ENCODE data around the gene NPM1.

Gene NPM1

GRCh38 chr5:171453988-171454387 lies 66.3 kb downstream of the NPM1 start:
- DNase-seq, result no peak

- no peak for DNase-seq
Observed at GRCh38 chr5:171454549-171454948, 66.9 kb downstream of the NPM1 start.

GRCh38 chr5:171455522-171455921 lies 67.9 kb downstream of the NPM1 start:
- no peak for DNase-seq

GRCh38 chr5:171457208-171457981 lies 69.7 kb downstream of the NPM1 start:
- no peak for DNase-seq

GRCh38 chr5:171459839-171460238 lies 72.2 kb downstream of the NPM1 start:
- DNase-seq, result no peak
